Chondrocyte (in vitro differentiated cells): ENCODE results near the gene SLIT3. TPM values are rescaled to one million over a fixed set of nuclear protein-coding genes. Genes with fewer than 3 reads are reported as not detected.

Source experiments
- DNase-seq: peaks from one replicate; pipeline ENCODE4 v3.0.0; 2021; ENCODE audit warnings: mixed read lengths, low spot score
- H3K27ac Mint-ChIP-seq: one replicate; pipeline ENCODE4 v1.8.0; 2021; ENCODE audit warnings: mild to moderate bottlenecking, moderate library complexity, mixed read lengths; ENCODE audit not compliant: unreplicated experiment
- H3K27me3 Mint-ChIP-seq: 2 replicates; pipeline ENCODE4 v1.8.0; 2021; ENCODE audit warnings: low read depth, mixed read lengths
- H3K36me3 Mint-ChIP-seq: 2 replicates; pipeline ENCODE4 v1.8.0; 2021; ENCODE audit warnings: low read depth, mixed read lengths
- H3K4me1 Mint-ChIP-seq: 2 replicates; pipeline ENCODE4 v1.8.0; 2021; ENCODE audit warnings: low read depth, mild to moderate bottlenecking, mixed read lengths
- H3K4me3 Mint-ChIP-seq: one replicate; pipeline ENCODE4 v1.8.0; 2021; ENCODE audit warnings: mild to moderate bottlenecking, moderate library complexity, mixed read lengths; ENCODE audit not compliant: unreplicated experiment
- H3K9me3 Mint-ChIP-seq: 2 replicates; pipeline ENCODE4 v1.8.0; 2021; ENCODE audit warnings: low read depth, mixed read lengths
- CTCF ChIP-seq: fragments of 200-600 bp; sonication (generic); IDR thresholded peaks from 2 replicates; pipeline ENCODE4 v1.5.0; 2021; ENCODE audit warnings: antibody characterized with exemption, mild to moderate bottlenecking, moderate library complexity
- total RNA-seq: library from RNA; stranded (reverse); gene quantifications from 3 replicates; pipeline ENCODE4 v1.2.1, GENCODE V29; 2021

Gene SLIT3
- total RNA-seq, 1 donor from 2014 or later: 116 TPM

GRCh38 chr5:169253071-169253470 lies 47.9 kb downstream of the SLIT3 start:
- no peak for TF ChIP-seq CTCF
- H3K4me3 Mint-ChIP-seq: no peak overlapping the region

GRCh38 chr5:169251333-169252084 lies 49.4 kb downstream of the SLIT3 start:
- H3K27ac Mint-ChIP-seq: no peak overlapping the region
- TF ChIP-seq CTCF: no peak
- H3K27me3 Mint-ChIP-seq: no peaks in the 10 kb centered on the region
- H3K36me3 Mint-ChIP-seq: peaks cover 17% of the 10 kb centered on the region
- H3K9me3 Mint-ChIP-seq: no peaks in the 10 kb centered on the region
- no peak overlapping the region for H3K4me3 Mint-ChIP-seq
- peaks cover 24% of the 10 kb centered on the region for H3K4me1 Mint-ChIP-seq
- no peak for DNase-seq

More at GRCh38 chr5:169253071-169253470, 47.9 kb downstream of the SLIT3 start:
- Mint-ChIP-seq H3K9me3 (no peaks in the 10 kb centered on the region), H3K36me3 (peaks cover 12% of the 10 kb centered on the region), H3K27ac (no peak overlapping the region), H3K4me1 (peaks cover 28% of the 10 kb centered on the region), H3K27me3 (no peaks in the 10 kb centered on the region)
- DNase-seq: no peak

- Mint-ChIP-seq H3K4me3 (no peak overlapping the region), H3K36me3 (peaks cover 20% of the 10 kb centered on the region), H3K4me1 (peaks cover 24% of the 10 kb centered on the region), H3K27ac (no peak overlapping the region), H3K9me3 (no peaks in the 10 kb centered on the region), H3K27me3 (no peaks in the 10 kb centered on the region)
- no peak for DNase-seq
- TF ChIP-seq CTCF: no peak
Measured at GRCh38 chr5:169250887-169251286, 50.1 kb downstream of the SLIT3 start.

GRCh38 chr5:169248996-169249395 lies 51.9 kb downstream of the SLIT3 start:
- TF ChIP-seq CTCF: no peak
- H3K4me3 Mint-ChIP-seq: no peak overlapping the region
- H3K36me3 Mint-ChIP-seq: peaks cover 29% of the 10 kb centered on the region
- DNase-seq: no peak
- H3K27me3 Mint-ChIP-seq: no peaks in the 10 kb centered on the region
- H3K4me1 Mint-ChIP-seq: peaks cover 24% of the 10 kb centered on the region
- H3K9me3 Mint-ChIP-seq: no peaks in the 10 kb centered on the region
- peak overlapping the region; percentile 67 for H3K27ac Mint-ChIP-seq

GRCh38 chr5:169248550-169248949 lies 52.4 kb downstream of the SLIT3 start:
- Mint-ChIP-seq H3K4me1 (peaks cover 24% of the 10 kb centered on the region), H3K27ac (no peak overlapping the region), H3K27me3 (no peaks in the 10 kb centered on the region), H3K9me3 (no peaks in the 10 kb centered on the region), H3K4me3 (no peak overlapping the region), H3K36me3 (peaks cover 31% of the 10 kb centered on the region)
- DNase-seq: no peak
- TF ChIP-seq CTCF: no peak
